ENCODE data around the gene PCDH15.

DNA sequence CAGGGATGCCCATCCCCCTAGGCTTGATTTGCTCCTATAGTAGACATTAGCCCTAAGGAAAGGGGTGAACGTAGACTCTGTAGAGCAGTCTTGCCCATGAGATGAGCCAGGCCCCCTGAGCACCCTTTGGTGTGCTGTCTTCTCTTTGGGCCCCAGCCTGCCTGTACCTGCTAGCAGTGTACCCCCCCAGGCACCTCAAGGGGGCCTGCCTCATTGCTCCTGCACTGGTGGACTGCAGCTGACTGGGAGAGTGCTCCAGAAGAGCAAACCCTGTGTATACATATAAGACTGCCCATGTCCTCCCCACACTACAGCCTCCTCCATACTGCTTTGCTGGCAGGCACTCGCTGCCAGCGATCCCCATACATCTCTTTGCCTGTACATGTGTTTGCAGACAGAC lies 206.7 kb downstream of the PCDH15 start:
- no peak for TF ChIP-seq EZH2 (IDR thresholded peaks at IDR 0.05; ENCODE audit: borderline replicate concordance, low read depth, low read length, poor library complexity, severe bottlenecking)
- TF ChIP-seq, protein P1, sequence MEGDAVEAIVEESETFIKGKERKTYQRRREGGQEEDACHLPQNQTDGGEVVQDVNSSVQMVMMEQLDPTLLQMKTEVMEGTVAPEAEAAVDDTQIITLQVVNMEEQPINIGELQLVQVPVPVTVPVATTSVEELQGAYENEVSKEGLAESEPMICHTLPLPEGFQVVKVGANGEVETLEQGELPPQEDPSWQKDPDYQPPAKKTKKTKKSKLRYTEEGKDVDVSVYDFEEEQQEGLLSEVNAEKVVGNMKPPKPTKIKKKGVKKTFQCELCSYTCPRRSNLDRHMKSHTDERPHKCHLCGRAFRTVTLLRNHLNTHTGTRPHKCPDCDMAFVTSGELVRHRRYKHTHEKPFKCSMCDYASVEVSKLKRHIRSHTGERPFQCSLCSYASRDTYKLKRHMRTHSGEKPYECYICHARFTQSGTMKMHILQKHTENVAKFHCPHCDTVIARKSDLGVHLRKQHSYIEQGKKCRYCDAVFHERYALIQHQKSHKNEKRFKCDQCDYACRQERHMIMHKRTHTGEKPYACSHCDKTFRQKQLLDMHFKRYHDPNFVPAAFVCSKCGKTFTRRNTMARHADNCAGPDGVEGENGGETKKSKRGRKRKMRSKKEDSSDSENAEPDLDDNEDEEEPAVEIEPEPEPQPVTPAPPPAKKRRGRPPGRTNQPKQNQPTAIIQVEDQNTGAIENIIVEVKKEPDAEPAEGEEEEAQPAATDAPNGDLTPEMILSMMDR (conservative IDR thresholded peaks at IDR 0.05; ENCODE audit: low read depth, low read length): no peak

All from A673 (cell line).